DMS79 treated with DMSO at 0.1 percent for 48 hours (cell line): ENCODE data around the gene DOCK3.
A peak's percentile ranks its signal among the peaks of the same experiment; 100 is the strongest.
"Not testable (repeated sequence)": the region's sequence is repeated elsewhere in the genome, so short reads cannot be mapped to it uniquely, and the experiment has no call there.

Experiments
- DNase-seq: peaks from one replicate; lab custom pipeline; 2025; lab: John Stamatoyannopoulos, UW

Gene DOCK3

DNA sequence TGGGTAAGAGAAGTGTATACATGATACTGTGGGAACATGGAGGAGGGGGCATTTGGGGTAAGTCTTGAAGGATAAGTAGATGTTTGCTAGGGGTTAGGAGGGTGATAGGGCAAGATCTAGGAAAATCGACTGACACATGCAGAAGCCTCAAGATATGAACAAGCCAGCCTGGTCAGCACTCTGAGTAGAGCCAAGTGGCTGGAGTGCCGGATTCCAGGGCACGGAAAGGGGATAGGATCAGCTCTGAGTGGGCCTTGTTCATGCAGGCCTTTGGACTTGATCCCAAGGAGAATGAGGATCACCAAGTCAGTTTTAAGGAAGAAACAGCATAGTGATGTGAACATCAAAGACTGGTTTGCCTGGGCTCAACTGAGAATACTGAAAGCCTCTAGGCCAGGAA, 686.1 kb downstream of the DOCK3 start:
- DNase-seq: no peak

GRCh38 chr3:51361746-51362145, 687.0 kb downstream of the DOCK3 start:
- DNase-seq: no peak

DNA sequence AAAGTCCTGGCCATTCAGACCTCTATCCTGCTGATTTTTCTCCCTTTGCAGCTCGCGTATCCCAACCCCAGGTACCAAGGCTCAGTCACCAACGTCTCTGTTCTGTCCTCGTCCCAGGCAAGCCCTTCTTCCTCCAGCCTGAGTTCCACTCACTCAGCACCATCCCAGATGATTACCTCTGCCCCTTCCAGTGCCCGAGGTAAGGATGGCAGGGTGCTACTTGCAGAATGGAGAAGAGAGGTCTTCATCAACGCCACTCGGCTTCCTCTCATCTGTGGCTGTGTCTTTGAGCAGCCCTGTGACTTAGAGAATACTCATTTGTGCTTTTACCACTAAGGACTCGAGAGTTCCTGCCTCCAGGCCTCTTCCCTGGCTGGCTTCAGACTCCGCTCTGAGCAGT, 687.7 kb downstream of the DOCK3 start:
- DNase-seq: no peak

- DNase-seq: not testable (repeated sequence)
These were observed 693.5 kb downstream of the DOCK3 start for GRCh38 chr3:51368276-51368675.

GRCh38 chr3:51371943-51372557, 697.3 kb downstream of the DOCK3 start:
- DNase-seq: peak; percentile 1

DNA sequence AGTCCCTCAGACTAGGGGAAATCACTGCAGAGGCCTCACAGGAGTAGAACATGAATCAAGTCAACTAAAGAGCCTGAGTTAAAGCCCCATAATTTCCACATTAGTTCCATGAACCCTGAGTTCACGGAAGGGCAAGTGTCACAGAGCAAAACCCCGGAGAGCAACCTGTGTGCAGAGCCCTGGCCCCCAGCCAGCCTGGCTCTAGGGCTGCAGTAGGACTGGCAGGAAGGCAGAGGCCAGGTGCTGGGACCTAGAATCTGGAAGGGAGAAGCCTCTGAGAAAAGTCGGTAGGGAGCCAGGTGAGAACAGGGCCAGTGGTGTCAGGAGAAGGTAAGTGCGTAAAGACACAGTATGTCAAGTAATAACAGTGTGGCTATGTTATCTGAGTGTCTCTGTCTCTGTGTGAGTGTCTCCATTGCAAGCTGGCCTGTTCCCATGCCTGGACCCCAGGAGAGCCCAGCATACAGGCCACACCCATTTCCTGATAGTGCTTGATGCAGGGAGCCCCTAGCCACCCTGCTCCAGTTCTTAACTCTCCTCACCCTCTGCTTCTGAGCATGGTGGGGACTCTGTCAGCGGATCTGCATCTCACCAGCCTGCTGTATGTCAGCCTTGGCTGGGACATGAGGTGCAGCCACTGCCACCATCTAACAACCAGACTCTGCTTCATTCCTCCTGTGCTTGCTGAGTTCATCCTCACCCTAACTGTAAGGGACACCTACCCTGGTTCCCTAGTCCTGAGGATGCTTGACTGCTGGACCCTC, 699.1 kb downstream of the DOCK3 start:
- no peak for DNase-seq

DNA sequence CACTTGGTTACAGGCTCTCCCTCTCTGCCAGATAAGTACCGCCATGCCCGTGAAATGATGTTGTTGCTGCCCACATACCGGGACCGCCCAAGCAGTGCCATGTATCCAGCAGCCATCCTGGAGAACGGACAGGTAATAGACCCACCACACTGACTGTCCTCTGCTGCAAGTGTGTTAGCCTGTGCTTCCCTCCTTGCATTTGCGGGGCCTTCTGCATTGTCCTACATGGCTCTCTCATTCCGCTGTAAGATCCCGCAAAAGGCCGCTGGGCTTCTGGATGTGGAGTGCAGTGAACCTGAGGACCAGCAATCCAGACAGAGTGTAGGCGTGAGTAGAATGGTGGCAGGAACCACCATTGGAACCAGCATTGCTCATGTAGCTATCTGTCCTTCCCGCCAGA, 699.7 kb downstream of the DOCK3 start:
- no peak for DNase-seq

GRCh38 chr3:51375136-51375535, 700.4 kb downstream of the DOCK3 start:
- no peak for DNase-seq

GRCh38 chr3:51375571-51375970, 700.8 kb downstream of the DOCK3 start:
- no peak for DNase-seq

DNA sequence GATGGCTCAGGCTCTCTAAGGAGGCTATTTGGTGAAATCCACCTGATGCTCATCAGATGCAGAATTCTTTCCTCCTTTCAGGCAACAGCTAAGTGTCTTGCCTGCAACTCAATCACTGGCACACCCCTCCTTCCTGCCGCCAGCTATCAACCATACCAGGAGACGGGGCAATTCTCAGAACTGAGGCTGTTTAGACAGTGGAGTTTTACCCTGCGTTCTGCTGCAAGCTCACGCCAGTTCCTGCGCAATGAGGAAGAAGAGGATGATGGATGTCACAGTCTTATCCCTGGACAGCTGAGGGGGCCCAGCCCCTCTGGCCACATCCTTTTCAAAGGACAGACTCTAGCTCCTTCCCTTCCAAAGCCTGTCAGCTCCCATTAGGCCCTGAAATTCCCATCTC, 703.3 kb downstream of the DOCK3 start:
- no peak for DNase-seq

DNA sequence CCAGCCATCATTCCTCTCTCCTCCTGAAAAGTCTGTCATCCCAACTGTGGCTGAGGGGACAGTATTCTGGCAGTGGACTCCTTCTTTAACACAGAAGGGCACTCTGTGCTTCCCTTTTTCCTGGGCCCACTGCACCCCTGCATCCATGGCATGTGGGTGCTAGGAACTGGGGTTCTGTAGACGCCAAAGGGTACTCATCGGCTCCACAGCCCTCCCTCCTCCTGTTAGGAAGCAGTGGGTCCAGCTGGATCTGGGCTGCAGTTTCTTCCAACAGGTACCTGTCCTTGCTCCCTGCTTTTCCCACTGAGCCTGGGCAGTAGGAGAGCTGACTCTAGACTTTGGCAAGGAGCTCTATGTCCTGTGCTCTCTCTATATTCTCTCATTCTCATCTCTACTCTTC, 704.0 kb downstream of the DOCK3 start:
- DNase-seq: no peak

DNA sequence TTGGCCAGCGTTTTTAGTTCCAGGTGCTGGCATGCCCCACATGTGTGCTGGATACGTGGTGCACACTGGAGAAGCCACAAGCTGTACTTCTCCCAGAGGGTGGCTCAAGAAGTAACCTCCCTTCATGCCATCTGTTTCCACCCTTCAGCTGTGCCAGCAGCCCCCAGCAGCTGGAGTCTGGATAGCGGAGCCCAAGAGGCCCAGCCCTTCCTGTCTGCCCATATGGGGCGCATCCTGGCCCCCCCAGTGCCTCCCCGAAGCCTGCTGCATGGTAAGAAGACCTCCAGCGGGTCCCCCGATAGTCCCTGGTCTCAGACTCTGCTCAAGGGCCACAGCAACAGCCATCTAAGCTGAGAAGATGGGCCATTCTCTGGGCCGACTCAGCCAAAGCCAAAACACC, 704.6 kb downstream of the DOCK3 start:
- no peak for DNase-seq

DNA sequence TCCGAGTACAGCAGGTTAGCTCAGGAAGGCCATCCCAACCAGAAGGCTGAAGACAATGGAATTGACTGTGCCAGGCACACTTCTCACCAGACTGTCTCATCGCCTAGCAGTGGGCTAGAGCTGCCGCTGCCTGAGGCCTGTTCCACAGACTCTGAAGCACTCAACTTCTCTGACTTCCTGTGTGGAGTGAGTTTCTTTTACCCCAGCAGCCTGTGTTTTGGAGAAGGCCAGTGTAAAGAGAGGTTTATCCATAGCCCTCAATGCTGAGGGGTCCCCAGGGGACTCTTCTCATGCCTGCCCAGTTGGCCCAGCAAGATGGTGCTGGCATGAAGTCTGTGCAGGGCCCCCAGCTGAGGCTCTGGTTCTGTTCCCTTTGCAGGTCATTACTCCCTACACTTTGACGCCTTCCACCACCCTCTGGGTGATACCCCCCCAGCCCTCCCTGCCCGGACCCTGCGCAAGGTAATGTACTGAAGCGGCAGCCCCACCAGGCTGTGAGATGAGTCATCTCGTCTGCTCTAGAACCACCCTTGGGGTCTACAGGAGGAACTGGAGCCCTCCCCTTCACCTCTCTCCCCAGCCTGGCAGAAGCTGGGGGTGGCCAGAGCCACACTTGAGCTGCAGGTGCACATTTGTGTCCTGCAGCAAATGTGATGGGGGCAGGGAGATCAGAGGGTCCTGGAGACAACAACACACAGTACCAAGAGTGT, 705.2 kb downstream of the DOCK3 start:
- DNase-seq: no peak

- DNase-seq: no peak
These were observed 706.0 kb downstream of the DOCK3 start for GRCh38 chr3:51380601-51381332.

DNA sequence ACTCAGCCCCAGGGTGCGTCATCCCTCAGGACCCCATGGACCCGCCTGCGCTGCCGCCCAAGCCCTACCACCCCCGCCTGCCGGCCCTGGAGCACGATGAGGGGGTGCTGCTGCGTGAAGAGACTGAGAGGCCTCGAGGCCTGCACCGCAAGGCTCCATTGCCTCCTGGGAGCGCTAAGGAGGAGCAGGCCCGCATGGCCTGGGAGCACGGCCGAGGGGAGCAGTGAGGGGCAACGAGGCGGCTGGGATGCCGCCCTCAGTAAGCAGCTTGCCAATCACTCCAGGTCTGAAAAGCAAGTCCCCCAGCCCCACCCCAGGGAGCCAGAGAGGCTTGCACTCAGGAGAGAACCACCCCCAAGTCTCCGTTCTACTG, 706.6 kb downstream of the DOCK3 start:
- no peak for DNase-seq

DNA sequence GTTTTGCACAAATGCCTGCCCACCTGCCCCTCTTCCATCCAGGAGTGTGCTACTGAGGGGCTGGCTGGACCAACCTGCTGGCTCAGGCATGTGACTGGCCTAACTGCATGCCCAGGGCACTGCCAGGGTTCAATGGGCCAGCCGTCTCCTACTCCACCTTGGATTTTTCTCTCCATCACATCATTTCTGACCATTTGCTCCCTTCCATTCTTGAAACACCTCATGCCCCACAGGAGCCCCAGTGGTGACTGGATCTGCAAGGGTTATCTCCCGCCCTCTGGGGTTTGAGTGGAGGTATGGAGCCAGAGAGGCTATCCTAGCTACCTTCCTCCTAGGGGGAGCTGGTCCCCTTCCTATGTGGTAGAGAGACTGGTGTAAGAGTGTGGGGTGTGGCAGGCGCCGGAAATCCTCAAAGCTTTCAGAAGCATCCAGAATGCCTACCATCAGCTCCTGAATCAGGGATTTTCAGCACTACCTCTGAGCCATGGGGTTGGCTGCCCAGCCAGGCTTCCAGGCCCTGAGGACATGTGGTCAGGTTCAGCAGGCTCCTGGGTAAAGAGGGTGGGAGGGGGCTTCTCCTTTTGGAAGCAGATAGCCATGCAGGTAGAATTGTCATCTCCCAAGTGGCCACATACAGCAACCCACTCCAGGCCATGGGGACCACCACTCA, 707.5 kb downstream of the DOCK3 start:
- no peak for DNase-seq

GRCh38 chr3:51382947-51383578, 708.3 kb downstream of the DOCK3 start:
- no peak for DNase-seq

DNA sequence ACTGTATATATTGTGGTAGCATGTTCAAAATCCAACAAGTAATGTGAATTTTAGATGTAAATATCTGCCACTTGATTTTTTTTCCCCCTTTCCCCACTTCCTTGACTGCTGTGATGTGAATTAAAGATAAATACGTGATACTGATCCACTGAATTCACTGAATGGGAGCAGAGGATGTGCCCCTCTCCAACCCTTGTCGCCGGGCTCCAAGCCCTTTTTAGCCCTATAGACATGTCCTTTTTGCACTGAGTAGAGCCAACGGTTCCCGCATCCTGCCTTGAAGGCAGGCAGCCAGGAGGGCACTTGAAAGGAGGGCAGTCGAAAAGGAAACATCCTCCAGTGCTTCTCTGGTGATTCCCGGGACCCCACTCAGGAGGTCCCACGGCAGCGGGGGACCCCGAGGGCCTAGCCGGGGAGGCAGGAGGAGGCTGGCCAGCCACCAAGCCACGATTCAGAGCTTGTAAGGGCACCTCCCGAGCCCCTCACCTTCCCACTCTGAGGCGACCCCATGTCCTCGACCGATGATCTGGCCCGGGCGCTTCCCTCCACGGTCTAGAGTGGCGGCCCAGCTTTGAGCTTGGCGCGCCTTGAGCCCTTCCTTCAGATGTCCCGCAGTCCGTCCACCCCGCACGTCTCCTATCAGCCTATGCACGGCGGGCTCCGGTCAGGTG, 709.5 kb downstream of the DOCK3 start:
- no peak for DNase-seq

DNA sequence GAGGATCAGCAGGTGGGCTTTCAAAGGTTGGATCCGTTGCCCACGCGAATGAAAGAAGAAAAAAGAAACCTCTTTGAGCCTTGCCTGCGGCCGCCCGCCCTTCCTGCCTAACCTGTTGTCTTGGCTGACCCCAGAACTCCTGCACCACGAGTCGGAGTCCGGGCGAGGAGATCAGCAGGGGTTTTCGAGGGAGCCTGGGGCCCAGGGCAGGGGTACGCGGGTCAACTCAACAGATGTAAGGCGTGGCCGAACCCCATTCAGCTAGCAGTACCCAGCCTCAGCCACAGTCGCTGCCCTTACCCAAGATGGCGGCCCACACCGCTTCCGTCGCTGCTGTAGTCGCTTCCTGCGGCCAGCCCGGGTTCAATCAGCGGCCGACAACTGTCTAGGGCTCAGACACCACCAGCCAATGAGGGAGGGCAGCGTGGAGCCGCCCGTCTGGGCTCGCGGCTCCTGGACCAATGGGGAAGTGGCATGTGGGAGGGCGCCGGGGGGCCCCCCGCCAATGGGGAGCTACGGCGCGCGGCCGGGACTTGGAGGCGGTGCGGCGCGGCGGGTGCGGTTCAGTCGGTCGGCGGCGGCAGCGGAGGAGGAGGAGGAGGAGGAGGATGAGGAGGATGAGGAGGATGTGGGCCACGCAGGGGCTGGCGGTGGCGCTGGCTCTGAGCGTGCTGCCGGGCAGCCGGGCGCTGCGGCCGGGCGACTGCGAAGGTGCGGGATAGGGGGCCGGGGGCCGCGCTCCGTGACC, 710.2 kb downstream of the DOCK3 start, which contains the start of gene MANF:
MANF (plus strand) TSS at position 566 of the 748 bp plus-strand sequence; CDS start at position 618, 52 bp downstream.
- peak; percentile 83 for DNase-seq

DNA sequence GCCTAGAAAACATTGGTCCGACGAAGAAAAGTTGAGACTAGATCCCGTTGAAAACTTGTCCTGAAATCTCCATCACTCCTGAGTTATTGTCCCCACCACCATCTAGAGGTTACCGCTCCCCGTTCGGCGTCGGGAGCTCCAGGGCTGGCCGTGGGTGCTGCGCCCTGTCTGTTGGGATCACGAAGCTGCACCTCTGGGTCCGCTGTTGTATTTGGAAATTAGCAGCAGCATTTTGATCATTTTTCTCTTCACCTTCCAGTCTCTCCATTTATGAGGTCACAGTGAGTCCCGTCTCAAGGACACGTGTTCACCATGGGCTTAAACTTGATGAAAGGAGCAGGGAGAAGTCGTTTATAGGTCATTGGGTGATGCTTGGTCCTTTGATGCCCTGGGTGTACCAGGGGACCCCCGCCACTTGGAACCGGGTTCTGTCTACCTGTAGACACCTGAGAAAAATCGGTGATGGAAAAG, 710.9 kb downstream of the DOCK3 start:
- DNase-seq: no peak
